ENCODE data around the gene SHROOM2. TPM values are rescaled to one million over a fixed set of nuclear protein-coding genes. Genes with fewer than 3 reads are reported as not detected.
"Not testable (repeated sequence)": the region's sequence is repeated elsewhere in the genome, so short reads cannot be mapped to it uniquely, and the experiment has no call there.

Gene SHROOM2
- total RNA-seq, 1 donor from 2014 or later: 0.92 TPM

DNA sequence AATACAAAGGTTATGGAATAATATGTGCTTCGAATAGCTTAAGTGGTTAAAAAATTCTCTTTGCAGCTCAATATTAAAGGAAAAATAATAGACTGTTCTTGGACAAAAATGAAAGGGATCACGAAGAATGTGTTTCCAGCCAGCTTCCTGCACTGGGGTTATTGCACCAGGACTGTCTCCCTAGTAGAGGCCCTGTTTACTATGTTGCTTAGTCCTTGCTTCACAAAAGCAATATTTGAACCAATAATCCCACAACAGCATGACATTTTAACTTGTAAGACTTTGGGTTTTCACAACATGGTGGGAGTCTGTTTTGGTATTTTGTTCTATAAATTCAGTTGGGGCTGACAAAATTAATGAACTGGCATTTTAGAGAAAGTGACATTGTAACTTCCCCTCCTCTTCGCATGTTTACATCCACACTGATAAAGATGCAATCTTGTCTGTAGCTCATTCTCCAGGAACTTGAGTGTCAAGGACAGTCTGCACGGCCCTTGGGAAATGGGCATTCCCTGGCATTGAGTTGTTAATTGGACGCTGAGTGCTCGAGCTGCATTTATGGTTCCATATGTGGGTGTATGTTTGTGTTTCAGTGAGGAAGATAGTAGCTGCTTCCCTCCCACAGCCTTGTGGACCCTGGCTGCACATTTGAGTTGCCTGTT is 39.0 kb downstream of the SHROOM2 start:
- peak; percentile 51 for DNase-seq (ENCODE audit: low spot score)
- intact Hi-C loops (cut with DNase I): no loop called here

DNA sequence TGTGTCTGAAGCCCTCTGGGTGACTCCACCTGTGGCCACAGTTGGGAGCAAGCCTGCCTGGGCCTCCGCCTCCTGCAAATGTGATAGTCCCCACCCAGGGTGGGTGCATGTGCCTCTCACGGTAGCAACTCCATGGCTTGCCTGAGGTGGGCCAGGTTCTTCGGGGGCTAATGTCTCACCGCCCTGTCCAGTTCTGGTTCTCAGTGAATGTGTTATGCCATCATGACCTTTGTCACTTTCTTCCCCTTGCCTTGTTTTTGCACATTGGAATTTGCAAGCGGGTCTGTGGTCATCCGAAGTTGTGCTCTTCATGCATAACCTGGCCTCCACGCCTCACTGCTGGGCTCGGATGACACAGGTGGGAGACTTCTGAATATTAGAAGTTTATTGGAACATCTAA is 39.7 kb downstream of the SHROOM2 start:
- peak; percentile 41 for DNase-seq (ENCODE audit: low spot score)
- intact Hi-C loops (cut with DNase I): no loop called here

DNA sequence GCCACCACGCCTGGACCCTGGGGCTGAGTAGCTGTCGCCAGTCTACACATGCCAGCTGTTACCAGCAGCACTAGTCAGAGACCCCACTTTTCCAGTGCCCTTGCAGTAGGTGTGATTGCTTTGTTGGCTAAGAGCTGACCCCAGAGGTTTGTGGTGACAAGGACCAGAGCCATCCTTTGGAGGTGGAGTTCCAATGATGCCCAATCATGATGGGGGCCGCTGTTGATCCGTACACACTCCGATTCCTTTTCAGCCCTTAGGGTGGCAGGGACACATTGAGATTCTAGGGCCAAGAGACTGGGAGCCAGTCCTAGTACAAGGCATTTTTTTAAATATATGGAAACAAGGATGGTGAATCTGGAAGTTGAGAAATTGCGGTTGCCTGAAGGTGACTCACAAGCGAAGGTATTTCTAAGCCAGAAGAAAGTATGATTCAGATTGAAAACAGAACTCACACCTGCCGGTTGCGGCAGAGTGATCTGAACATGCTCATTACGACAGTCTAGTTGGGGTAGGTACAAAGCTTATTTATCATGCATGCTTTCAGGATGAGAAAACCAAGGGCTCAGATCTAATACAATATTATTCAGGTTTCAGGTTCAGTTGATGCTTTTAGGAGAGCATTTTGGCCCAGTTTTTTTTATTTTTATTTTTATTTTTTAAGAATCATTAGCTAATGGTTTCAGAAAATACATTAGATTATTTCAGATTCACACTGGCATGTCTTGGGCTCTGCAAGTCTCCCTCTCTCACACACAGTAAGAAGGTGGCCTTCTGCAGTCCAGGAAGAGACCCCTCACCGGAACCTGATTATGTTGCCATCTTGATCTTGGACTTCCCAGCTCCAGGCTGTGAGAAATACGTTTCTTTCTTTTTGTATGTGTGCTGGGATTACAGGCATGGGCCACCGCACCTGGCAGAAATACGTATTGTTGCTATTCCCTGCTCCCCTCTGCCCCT is 43.4 kb downstream of the SHROOM2 start:
- peak; percentile 17 for DNase-seq (ENCODE audit: low spot score)
- intact Hi-C loops (cut with DNase I): no loop called here

DNA sequence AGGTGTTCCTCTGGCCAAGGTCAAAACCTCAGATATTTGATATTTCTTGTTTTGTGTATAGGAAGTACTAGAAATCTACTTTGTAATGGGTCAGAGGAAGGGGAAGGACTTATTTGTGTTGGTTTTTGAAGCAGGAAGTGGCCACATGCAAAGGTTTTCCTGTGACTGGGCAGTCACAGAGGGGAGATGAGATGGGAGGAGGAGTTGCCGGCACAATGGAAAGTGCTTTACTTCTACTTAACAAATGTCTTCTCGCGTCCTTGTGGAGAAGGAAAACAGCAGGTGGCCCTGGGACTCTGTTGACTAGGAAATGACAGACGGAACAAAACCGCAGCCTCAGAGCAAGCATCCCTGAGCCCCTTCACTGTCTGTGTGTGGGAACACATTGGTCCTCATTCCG is 46.6 kb downstream of the SHROOM2 start:
- intact Hi-C loops (cut with DNase I): no loop called here
- DNase-seq (ENCODE audit: low spot score): peak; percentile 68

DNA sequence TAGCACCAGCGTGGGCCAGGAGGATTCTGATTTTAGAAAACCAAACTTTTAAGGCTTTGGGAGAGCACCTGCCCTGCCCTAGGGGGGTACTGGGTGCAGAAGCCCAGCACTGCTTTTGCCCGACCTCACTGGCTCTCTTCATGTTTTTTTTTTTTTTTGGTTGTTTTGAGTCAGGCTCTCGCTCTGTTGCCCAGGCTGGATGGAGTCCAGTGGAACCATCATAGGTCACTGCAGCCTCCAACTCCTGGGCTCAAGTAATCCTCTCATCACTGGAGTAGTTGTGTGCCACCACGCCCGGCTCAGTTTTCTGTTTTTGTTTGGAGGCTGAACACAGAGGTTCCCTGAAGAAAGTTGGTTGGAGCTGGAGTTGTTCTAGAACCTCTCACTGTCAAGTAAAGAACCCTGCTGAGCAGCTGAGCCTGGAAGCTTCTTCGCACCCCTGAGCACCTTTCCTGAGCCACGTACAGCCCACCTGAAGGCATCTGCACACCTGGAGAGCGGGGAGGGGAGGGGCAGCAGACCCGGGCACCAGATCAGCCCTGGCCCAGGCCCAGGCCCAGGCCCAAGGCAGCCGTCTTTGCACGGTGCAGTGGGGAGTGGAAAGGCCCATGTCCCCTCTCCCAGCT is 49.5 kb downstream of the SHROOM2 start:
- peak; percentile 69 for DNase-seq (ENCODE audit: low spot score)
- intact Hi-C loops (cut with DNase I): no loop called here

DNA sequence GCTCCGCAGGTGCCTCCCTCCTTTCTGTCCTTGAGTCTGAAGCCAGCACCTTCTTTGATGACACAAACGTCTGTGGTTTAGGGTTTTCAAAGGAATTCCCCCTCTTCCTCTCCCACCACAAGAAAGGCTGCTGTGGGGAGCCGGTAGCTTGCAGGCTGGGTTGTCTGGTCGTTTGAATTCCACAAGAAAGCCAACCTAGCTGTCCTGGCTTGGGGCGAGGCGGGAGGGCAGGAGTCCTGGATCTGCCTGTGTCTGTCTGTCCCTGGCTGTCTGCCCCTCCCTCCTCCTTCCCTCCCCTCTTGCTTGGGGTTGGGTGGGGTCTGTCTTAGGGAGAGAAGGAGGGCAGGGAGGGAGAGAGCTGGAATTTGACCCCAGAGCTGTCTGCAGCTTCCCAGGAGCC is 56.3 kb downstream of the SHROOM2 start:
- intact Hi-C loops (cut with DNase I): no loop called here
- no peak for DNase-seq (ENCODE audit: low spot score)

DNA sequence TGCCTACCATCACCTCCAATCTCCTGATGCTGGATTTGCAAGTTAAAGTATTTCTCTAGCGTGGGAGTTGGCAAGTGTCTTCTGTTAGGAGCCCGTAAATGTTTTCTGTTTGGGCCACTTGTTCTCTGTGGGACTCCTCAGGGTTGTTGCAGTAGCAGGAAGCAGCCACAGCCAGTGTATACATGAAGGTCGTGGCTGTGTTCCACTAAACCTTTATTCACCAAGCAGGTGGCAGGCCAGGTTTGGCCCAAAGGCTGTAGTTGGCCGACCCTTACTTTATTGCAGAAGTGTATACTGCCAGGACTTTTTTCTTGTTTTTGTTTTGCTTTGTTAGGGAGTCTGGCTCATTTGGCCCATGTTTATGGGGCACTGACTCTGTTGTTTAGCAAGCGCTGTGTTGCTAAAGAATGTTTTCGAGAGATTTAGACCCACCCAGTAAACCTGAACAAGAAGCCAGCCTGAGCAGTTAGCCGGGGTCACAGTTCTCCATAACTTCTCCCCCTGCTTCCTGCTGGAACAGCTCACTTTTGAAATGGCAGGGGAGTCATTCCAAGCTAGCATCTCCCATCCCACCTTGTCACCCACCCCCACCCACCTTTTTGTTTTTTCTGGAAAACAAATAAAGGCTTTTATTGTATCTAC is 58.8 kb downstream of the SHROOM2 start:
- intact Hi-C loops (cut with DNase I): no loop called here
- DNase-seq (ENCODE audit: low spot score): no peak

DNA sequence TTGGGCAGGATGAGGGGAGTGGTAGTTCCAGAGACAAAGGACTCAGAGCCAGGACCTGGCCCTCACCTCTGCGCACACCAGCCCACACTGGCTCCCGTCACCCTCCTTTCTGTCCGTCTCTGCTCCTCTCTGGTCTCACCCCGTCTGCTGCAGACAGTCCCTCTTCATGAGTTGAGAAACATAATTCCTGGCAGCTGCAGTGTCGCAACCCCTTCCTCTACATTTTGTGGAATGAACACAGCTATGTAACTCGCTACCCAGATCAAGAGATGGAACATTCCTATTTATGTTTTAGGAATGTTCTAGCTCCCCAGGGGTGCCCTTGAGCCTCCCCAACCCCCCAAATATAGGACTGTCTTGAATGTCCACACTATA is 59.3 kb downstream of the SHROOM2 start:
- no peak for DNase-seq (ENCODE audit: low spot score)
- intact Hi-C loops (cut with DNase I): no loop called here

DNA sequence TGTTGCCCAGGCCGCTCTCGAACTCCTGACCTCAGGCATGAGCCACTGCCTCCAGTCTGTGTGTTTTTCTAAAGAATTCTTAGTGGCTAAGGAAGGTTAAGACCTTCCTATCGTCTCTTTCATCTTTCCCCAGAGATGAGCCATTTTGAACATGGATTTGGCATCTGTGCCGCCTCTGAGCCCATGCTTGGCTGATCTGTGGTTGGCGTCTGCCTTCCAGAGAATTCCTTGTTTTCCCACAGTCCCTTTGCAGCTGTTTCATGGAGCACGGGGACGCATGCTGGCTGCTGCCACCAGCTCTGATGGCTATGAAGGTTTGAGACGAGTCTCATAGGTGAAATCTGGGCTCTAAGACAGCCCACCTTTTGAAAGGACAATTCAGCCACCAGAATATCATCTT is 60.4 kb downstream of the SHROOM2 start:
- intact Hi-C loops (cut with DNase I): no loop called here
- DNase-seq (ENCODE audit: low spot score): no peak

DNA sequence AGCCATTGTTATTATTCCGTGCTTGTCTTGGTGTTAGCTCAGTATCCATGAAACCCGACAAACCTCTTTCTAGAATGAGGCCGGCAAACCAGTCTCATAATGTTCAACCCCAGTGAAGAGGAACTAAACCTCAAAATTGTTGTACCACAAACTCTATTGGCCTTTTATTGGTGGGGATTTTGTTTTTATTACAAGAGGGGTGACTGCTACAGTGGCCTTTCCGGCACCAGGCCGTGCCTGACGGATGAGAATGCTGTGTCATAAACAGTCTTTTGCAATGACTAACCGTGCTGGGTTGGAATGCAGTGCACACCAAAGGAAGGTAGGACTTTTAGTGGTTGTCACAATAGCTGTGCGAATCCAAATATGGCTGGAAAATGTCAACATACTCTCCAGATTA is 60.8 kb downstream of the SHROOM2 start:
- no peak for DNase-seq (ENCODE audit: low spot score)
- intact Hi-C loops (cut with DNase I): no loop called here

DNA sequence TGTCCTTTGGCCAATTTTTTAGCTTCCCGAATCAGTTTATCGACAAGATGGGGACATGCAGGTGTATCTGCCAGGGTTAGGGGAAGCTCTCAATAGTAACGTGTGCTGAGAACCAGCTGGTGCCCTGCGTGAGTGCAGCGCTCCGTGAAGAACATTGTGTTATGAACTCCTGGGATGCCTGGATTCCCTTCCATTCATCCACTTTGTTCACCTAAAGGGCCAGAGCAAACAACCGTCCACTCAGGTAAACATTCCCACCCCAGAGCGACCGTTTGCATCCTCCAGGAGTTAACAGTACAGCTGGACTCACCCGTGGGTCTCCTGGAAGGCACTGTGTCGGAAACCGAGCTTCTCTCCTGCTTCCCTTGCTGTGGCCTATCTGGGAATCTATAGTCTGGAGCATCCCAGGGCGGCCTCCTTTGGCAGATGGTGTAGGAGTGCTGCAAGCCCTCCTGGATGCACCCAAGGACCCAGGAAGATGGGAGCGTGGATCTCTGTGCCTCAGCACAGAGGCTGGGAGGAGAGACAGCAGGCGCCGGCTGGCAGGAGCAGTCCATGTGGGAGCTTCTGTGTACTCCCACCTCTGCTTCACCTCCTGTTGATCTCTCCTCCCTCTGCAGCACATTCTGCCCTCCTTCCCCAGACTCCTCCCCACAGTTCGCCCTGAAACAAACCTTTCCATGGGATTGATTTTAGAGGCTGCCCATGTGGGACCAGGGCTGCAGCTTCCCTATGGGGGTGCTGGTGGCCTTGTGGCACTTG is 62.7 kb downstream of the SHROOM2 start:
- no peak for DNase-seq (ENCODE audit: low spot score)
- intact Hi-C loops (cut with DNase I): no loop called here

DNA sequence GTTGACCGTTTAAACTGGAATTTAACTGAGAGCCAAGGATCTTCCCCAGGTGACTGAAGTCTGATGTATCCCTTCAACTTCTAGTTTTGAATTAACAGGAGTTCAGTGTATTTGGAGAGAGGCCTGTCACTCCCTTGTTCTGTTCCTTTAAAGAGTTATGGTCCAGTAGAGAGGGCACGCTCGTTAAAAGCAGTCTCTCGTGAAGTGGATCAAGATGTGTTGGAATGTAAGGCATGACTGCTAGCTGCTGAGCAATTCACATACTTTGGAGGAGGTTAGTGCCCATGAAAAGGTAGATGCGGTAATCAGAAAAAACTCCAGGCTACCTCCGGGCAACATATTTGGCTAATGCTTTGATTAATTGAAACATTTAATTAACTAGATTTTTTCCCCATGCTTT is 65.7 kb downstream of the SHROOM2 start:
- DNase-seq (ENCODE audit: low spot score): no peak
- intact Hi-C loops (cut with DNase I): no loop called here

DNA sequence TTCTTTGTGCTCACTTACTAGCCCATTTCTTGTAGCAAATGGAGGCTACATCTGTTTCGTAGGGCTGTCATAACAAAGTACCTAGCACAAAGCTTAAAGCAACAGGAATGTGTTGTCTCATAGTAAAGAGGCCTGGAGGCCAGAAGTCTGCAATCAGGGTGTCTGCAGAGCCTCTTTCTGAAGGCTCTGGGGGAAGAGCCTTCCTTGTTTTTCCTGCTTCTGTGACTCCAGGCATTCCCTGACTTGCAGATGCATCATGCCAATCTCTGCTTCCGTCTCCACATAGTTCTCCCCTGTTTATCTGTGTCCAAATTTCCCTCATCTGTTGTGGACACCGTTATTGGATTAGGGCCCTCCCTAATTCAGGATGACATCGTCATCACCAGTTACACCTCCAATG is 67.1 kb downstream of the SHROOM2 start:
- intact Hi-C loops (cut with DNase I): no loop called here
- no peak for DNase-seq (ENCODE audit: low spot score)

DNA sequence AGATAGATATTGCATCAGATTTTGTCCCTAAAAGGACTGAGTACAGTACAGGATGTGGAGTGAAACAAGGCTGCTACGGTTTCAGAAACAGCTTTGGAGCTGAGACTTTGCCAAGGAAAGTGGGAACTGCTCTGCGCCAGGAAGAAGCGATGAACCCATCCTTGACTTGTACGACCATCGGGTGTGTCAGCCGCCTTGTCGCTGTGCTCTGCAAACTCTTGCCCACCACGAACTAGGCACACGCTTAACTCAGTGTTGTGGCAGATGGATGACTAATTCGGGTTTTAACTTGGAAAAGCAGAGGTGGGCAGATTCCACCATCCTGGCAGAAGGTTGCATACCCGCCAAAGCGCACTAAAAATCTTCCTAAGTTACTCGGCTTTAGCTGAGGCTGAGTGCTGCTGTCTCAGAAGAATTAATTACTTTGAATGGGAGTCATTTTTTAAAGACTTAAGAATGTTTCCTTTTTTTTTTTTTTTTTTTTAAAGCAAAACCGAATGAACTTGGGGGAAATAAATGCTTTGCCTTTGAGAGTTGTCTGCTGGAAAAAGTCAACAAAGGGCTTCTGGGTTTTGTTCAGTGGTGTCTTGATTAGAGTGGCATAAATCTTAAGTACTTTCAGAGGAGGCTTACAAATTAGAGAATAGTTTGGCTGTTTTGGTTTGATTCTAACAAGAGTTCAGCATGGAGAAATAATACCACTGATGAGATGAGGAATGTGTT is 69.5 kb downstream of the SHROOM2 start:
- intact Hi-C loops (cut with DNase I): no loop called here
- DNase-seq (ENCODE audit: low spot score): no peak

DNA sequence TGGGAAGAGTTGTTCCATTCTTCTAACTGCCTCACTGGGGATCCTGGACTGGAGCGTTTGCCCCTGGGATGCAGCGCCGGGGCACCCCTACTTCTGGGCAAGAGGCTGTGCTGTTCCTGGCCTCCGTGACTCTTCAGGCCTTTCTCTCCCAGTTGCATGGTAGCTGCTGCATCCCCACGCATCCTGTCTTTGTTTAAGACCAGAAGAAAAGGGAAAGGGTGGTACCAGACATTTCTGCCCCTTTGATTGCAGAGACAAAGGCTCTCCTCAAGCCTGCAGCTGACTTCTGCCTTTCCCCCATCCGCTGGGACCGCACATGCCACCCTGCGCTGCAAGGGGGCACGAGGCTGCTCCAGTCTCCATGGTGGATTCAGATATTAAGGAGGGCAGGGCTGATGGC is 70.4 kb downstream of the SHROOM2 start:
- intact Hi-C loops (cut with DNase I): no loop called here
- no peak for DNase-seq (ENCODE audit: low spot score)

DNA sequence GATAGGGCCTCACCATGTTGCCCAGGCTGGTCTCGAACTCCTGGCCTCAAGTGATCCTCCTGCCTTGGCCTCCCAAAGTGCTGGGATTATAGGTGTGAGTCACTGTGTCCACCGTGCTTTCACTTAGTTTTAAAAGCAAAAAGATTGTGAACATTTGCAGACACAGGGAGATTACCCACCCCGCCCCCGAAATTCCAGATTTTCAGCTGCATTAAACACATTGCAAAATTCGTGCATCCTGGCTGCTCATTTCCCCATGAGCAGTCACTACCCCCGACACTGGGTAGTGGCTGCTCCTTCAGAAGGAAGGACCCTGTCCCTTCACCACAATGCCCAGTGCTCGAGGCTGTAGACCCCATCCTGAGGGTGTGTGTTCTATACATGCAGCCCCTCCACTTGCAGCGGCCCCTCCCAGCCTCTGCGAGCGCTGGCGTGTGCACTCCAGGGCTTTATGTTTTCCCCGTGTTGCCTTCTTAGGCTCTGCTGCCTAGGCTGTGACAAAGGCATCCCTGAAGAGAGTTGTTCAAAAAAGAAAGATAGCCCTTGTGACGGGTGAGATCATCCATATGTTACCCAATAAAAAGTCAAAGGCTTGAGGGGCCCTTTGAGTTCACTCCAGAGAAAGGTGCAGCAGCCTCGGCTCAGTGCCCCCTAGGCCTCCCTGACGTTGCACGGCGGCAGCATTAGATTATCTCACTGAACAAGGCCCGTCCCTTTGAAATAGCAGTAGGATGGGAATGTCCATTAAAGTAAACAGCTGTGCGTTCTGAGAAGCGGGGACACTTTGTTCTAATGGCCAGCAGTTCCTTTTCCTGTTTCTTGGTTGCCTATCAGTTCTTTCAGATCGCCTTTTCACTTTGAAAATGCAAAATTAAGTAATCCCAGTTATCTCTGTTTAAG is 71.6 kb downstream of the SHROOM2 start:
- intact Hi-C loops (cut with DNase I): no loop called here
- DNase-seq (ENCODE audit: low spot score): no peak

DNA sequence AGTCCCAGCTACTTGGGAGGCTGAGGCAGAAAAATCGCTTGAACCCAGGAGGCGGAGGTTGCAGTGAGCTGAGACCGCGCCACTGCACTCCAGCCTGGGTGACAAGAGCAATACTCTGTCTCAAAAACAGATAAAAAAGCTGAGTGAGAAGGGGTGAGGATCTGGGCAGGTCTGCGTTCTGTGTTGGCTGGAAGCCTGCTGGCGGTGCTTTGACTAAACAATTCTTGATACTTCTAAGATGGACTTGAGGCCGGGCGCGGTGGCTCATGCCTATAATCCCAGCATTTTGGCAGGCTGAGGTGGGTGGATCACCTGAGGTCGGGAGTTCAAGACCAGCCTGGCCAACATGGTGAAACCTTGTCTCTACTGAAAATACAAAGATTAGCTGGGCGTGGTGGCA is 72.5 kb downstream of the SHROOM2 start:
- intact Hi-C loops (cut with DNase I); DNase-seq (ENCODE audit: low spot score): not testable (repeated sequence)

Measured in cardiac septum (tissue), 1 donor.